DMS53 treated with DMSO at 0.1 percent for 48 hours (cell line): ENCODE results near the gene ARHGEF38.
A peak's percentile ranks its signal among the peaks of the same experiment; 100 is the strongest.
"Not testable (repeated sequence)": the region's sequence is repeated elsewhere in the genome, so short reads cannot be mapped to it uniquely, and the experiment has no call there.

Source experiments
- DNase-seq: peaks from one replicate; lab custom pipeline; 2025; ENCODE audit not compliant: unreplicated experiment; lab: John Stamatoyannopoulos, UW

The ARHGEF38 gene

DNA sequence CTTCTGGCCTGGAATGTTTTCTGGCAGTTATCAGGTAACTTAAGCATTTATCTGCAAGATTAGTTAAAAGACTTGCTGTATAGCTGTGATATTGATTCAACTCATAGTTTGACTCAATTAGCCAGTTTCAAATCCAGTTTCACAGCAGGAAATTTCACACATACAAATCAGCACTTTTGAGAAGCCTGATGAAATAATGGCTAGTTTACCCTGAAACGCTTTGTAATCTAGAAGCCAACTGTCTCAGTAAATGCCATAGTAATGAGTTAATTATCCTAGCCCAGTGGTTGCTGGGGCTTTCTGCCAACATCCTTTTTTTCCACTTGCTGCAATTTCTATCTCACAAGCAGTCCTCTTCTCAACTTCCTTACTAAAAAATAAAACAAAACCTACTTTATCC, 53.1 kb downstream of the ARHGEF38 start:
- DNase-seq: no peak

GRCh38 chr4:105607876-105608275, 55.5 kb downstream of the ARHGEF38 start:
- no peak for DNase-seq

GRCh38 chr4:105609819-105610218, 57.4 kb downstream of the ARHGEF38 start:
- not testable (repeated sequence) for DNase-seq

DNA sequence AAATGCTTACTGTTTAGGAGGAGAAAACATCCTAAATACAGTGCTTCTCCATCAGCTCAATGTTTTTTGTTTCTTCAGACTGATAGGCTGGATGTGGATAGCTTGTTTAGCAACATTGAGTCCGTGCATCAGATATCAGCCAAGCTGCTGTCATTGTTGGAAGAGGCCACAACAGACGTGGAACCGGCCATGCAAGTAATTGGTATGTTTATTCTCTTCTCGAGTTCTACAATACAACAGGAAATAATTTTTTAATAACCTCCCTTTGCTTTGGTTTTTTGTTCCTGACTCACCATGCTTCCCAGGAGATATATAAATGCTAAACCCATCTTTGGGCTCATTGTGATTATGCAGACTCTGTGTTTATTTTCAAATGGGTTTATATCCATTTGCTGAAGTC, 60.9 kb downstream of the ARHGEF38 start:
- DNase-seq: peak; percentile 81

DNA sequence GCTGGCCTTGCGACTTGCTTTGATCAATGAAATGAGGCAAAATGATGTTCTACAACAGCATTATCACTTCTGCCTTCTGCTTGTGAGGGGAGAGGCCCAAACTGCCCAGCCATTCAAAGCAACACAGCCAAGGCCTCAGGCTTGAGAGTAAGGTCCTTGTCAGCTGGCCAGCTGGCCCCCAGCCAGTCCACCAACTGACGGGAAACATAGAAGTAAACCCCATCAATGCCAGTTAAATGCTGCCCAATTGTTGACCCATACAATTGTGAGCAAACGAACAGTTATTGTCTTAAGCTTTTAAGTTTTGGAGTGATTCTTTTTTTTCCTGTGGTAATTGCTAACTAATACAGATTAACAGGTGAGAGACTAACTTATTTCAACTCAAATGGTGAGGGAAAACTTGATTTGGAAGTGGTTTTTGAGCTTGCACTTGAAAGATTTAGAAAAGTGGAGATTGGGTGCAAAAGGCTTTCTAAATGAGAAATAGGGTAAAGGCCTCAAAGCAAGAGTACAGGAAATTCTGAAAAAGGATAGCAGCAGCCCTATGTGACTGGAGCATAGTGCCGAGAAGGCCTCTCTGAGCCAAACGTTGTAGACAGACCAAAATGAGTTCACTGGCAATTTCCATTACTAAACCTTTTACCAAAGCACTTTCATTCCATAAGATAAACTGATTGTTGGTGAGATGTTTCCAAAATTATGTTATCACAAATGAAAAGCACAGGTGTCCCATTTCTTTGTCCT, 66.9 kb downstream of the ARHGEF38 start:
- peak; percentile 3 for DNase-seq

DNA sequence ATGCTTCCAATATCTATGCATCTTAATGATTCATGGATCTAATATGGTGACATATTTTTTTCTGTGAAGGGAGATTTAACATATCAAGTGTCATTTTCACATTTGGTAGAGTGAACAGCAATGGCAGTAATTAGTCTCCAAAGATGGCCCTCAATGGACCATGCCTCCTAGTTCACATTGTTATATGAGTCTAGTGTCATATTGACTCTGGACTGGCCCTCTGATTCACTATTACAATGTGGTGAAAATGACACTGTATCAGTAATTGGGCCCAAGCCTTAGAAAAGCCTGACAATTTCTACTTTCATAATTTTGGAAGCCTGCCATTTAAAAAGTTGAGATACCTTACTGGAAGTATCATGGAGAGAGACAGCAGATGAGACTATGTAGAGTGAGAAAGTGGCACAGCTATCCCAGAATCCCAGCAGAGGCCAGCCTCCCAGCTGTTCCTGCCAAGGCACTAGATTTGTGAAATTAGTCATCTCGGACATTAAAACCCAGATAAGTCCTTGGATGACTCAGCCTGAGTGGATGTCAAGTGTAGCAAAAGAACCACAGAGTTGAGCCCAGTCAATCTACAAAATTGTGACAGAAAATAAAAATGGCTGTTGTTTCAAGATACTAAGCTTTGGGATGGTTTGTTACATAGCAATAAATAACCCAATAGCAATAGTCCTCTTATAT, 68.4 kb downstream of the ARHGEF38 start:
- DNase-seq: peak; percentile 24

DNA sequence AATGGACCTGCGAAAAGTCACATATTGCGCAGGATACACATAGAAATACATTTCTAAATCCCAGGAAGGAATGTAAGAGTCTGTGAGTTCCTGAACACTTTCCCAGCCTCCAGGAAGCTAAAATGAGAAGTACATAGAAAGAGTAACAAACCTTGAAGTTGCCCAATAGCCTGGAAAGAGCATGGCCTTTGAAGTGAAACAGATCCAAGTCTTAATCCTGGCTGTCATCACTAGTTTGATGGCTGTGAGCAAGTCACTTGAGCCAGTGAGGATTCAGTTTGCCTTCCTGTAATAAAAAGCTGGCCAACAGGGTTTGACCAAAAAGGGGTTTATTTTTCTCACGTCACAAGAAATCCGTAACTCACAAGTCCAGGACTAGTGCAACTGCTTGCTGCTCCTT, 69.8 kb downstream of the ARHGEF38 start:
- DNase-seq: no peak

GRCh38 chr4:105623099-105623498, 70.7 kb downstream of the ARHGEF38 start:
- no peak for DNase-seq

- DNase-seq: no peak
These were observed 72.1 kb downstream of the ARHGEF38 start for GRCh38 chr4:105624530-105624929.

- DNase-seq: no peak
These were observed 72.8 kb downstream of the ARHGEF38 start for GRCh38 chr4:105625214-105625613.

- no peak for DNase-seq
These were observed 74.4 kb downstream of the ARHGEF38 start for GRCh38 chr4:105626846-105627245.

DNA sequence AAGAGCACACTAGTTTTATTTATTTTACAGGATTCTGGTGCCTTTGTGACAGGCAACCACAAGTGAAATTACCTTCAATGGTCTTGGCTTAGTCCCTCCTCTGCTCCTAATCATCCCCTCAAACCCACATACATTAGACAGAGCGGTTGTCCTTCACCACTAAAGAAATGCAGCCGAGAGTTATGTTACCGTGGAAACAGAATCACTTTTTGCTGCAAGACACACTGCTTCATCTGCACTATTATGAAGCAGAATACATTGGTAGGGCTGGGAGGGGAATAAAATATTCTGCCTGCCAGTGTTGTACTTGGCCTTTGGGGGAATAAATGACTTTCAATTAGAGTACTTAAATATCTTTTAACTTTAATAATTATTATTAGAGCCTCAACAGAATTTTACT, 75.2 kb downstream of the ARHGEF38 start:
- no peak for DNase-seq

DNA sequence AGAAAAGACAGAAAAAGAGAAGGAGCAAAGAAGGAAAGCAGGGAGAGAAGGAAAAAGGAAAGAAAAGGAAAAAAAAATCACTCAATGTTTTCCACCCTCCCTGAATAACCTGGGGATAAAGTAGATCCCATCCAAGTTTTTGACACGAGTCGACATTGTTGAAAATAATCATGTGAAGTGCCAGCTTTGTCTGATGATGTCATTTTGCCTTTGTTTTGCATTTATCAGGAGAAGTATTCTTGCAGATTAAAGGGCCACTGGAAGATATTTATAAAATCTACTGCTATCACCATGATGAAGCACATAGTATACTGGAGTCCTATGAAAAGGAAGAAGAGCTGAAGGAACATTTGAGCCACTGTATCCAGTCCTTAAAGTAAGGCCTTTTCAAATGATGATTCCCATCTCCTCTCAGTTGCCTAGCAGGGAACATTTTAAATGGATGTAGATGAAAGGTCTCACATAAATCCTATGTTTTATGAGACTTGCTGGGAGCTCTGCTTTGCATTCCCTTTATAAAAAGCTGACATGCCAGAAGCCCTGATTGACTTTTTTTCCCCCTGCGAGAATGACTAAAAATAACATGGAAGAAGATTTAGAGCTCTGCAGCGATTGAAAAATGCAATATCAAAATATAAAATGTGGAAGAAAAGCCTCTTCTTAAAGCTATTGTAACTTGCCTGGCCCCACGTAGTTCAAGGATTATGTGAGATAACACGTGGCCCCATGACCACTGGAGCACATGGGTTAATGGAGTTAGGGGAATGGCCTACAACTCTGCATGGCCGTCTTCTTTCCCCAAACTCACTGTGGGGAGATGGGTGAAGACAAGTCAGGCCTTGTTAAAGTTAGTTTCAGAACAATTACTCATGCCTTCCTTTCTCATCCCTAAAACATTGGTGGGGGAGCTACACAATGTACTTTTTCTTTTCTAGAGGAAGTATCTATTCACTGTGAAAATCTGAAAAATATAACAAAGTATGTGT, 78.5 kb downstream of the ARHGEF38 start:
- no peak for DNase-seq

DNA sequence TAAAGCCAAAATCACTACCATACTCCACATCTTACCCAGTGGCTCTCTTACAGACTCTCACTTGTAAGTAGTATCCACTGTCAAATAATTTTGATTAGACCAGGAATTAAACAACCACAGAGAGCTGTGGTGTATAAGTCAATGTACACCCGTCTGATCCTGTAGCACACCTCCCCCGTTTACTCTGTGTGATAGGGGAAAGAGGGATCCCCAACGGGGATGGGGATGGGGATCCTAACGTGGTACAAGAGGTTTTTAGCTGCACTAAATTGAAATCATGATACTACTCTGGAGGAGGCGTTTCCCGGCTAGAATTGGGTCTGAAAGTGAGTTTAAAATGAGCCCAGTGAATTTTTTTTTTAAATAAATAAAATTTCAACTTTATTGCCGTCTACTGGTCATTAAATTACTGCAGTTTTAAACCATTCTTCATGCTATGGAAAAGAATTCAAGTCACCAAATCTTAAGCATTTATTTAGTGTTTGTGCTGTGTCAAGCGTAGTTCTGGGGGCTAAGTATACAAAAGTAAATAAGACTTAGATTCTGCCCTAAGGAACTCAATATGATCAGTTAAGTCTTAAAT, 79.5 kb downstream of the ARHGEF38 start:
- no peak for DNase-seq

DNA sequence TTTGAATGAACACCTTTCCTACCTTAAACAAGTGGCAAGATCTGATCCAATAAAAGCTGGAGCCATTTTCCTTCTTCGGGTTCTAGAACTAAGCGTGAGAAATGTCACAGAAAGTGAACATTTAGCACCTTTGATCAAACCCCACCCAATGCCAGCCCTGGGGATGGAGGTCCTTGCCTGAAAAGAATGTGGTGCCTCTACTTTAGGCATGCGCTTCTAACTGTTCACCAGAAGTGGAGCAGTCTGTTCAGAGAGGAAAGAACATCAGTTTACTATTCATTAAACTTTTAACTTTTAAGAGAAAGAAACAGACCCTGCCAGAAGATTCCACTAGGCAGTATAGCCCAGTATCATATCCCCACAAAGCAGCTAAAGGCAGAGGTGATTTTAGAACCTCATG, 80.2 kb downstream of the ARHGEF38 start:
- no peak for DNase-seq

GRCh38 chr4:105633241-105633640, 80.8 kb downstream of the ARHGEF38 start:
- DNase-seq: no peak

DNA sequence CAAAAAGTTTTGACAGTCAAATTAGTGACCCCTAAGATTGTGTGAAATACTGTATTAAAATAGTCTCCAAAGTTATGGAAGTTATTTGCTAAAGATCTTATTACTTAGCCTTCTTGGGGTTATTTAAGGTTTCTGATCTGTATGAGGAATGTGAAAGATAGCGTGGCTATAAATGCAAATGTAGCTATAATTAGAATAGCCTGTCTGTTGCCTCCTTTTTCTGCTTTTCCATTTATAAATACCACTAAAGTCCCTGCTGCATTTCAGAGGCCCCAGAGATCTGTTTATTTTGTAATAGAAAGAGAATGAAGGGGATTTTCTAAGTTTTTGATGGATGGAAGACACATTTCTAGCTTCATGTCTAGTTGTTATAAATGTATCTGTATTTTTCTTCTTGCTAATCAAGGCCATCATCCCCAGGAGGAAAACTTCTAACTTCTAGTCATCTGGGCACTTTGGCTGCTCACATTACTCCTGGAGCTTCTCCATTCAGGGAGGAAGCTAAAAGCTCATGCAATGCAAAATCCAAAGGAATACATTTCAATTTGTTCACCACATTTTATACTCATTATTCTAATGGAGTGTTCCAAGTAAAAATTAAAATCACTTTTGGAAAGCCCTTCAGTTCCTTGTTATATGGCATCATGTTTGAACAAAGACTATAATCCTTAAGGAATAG, 82.1 kb downstream of the ARHGEF38 start:
- DNase-seq: no peak

DNA sequence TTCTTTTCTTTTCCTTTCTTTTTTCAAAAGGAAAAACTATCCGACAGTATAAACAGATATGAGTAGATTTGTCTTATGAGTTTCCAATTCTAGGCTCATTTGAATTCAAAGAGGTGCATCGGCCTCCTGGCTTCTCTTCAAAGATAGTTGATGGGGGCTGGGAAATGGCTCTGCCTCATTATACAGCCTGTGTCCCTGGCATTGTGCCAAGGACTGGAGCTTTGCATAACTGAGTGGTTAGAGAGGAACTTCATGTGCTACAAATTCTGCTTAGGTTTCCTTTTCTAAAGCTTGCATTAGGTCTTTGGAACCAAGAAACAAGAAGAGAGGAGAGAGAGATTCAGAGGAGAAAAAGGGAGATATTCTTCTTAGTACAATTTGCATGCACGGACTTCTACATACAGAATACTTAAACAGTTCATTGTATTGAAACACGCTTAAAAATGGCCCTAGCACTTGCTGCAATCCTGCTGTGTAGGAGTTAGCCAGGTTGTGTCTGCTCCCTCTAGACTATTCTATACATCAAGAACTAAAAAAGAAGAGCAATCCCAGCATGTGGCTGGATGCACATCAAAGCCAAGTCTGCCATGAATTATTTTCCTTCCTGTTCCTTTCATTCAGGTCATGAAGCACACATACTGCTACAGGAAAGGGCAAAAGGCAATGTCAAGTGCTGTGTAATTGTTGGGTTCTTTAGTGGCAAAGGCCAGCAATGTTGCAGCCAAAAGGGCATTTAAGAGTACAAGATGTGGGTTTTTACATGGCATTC, 85.2 kb downstream of the ARHGEF38 start:
- peak; percentile 41 for DNase-seq

GRCh38 chr4:105641845-105642244, 89.4 kb downstream of the ARHGEF38 start:
- DNase-seq: no peak

DNA sequence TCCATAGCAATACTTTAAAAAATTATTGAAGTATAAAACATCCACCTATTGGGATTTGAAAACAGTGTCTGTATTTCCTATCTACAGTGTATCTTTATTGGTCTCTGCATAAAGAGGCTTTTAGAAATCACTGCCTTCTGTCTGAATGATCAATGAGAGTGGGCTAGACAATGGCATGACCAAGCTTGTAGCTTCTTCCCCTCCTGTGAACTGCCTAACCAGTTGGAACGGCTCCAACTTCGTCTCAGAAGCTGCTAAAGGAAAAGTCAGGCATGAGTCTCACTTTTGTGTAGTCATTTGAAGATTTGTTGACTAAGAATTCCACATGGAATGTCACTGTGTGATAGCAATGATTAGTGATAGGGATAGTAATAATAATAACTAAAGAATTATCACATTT, 91.8 kb downstream of the ARHGEF38 start:
- no peak for DNase-seq
